Measurements from ENCODE around the gene STUM.

DNA sequence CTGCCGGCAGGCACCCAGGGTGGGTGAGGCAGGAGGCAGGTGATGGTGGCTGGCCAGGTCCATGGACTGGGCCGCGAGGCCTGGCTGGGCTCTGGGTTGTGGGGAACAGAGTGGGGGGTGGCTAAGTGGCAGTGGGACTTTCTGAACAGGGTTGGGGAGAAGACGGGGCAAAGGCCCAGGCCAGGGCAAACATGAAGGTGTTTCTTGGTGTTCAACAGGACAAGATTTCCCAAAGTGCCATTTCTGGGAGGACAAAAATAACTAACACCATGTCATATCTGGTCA is 26.8 kb downstream of the STUM start:
- no peak for TF ChIP-seq POLR2A (IDR thresholded peaks at IDR 0.05; ENCODE audit: low read length)
- no peak for TF ChIP-seq GATA1 (IDR thresholded peaks at IDR 0.05; ENCODE audit: low read depth, low read length)

Measured in erythroblast (primary cell).